Stomach (tissue), 9 donors: ENCODE data around the gene RFTN1. TPM values are rescaled to one million over a fixed set of nuclear protein-coding genes. Genes with fewer than 3 reads are reported as not detected.

Experiments used
- DNase-seq, 2 donors: peaks; one replicate each; pipeline versions ENCODE4 v3.0.0 to v3.0.0-alpha.2; 2013 to 2019
- H3K27ac ChIP-seq, 5 donors: fragments of 200-600 bp in 4 of 5; sonication (generic) in 4 of 5; one replicate each; pipeline ENCODE4 v1.5.1; 2013 to 2019; ENCODE audit warnings: mild to moderate bottlenecking in 1 of 5, moderate library complexity in 1 of 5
- H3K27me3 ChIP-seq, 3 donors: fragments of 200-600 bp; sonication (generic); one replicate each; pipeline ENCODE4 v1.5.1; 2017 to 2019; ENCODE audit warnings: mixed run types in 1 of 3
- H3K36me3 ChIP-seq, 4 donors: fragments of 200-600 bp; sonication (generic); 1 replicate in 3 of 4; 2 replicates in 1 of 4; pipeline ENCODE4 v1.5.1; 2016 to 2019
- H3K4me1 ChIP-seq, 4 donors: fragments of 200-600 bp; sonication (generic); one replicate each; pipeline ENCODE4 v1.5.1; 2016 to 2019
- H3K4me3 ChIP-seq, 4 donors: fragments of 200-600 bp; sonication (generic) in 3 of 4; one replicate each; pipeline ENCODE4 v1.5.1; 2016 to 2019; ENCODE audit warnings: mild to moderate bottlenecking in 1 of 4
- H3K9me3 ChIP-seq, 4 donors: fragments of 200-600 bp; sonication (generic); one replicate each; pipeline ENCODE4 v1.5.1; 2016 to 2019
- CTCF ChIP-seq, 7 experiments: fragments of 450-650 bp in 4 of 7; fragments of 200-600 bp in 3 of 7; sonication (generic) in 3 of 7; IDR thresholded peaks; one replicate each; pipeline ENCODE4 v1.5.1; 2016 to 2019; ENCODE audit warnings: antibody characterized with exemption in 7 of 7, control low read depth in 2 of 7, mild to moderate bottlenecking in 1 of 7
- EP300 ChIP-seq: sonication (generic); formaldehyde crosslinking; IDR thresholded peaks from one replicate; pipeline ENCODE4 v1.6.1; 2017; ENCODE audit warnings: antibody characterized with exemption
- POLR2A ChIP-seq, 4 donors: fragments of 450-650 bp; IDR thresholded peaks; one replicate each; pipeline ENCODE4 v1.6.1; 2016; ENCODE audit warnings: antibody characterized with exemption in 4 of 4, control low read depth in 2 of 4, mild to moderate bottlenecking in 1 of 4, moderate library complexity in 1 of 4
- POLR2AphosphoS5 ChIP-seq, 3 donors: sonication (generic); formaldehyde crosslinking; IDR thresholded peaks; one replicate each; pipeline ENCODE4 v1.6.1; 2016; ENCODE audit warnings: antibody characterized with exemption in 3 of 3
- WGBS, 5 donors: extraction: QIAGEN DNeasy Blood & Tissue Kit in 3 of 5; methylation state at CpG; one replicate each; pipeline versions ENCODE4 v1.1.5 to v1.1.7; 2013 to 2018; 5-methylcytosine and 5-hydroxymethylcytosine counted together
- intact Hi-C: fragments of 100-400 bp; cut with DNase I; formaldehyde crosslinking; loops from one replicate; pipeline ENCODE4 v1.15.1; 2023; ENCODE audit warnings: low total_unique reads
- polyA plus RNA-seq, 3 donors: library from polyadenylated mRNA; stranded (reverse); fragments of 200-250 nt; gene quantifications; one replicate each; pipeline ENCODE4 v1.2.3, GENCODE V29; 2013
- total RNA-seq, 5 donors: library from RNA; depleted of rRNA; stranded (reverse); fragments of >200 nt; gene quantifications; one replicate each; pipeline versions ENCODE4 v1.1.0 to v1.2.3, GENCODE V29; 2014 to 2016
- donor health status: healthy with polysubstance abuse.
- donor health status: Bipolar disorder and iron deficiency.
- donor health status: healthy.

Gene RFTN1
- total and polyA plus RNA-seq, 8 donors = 4.6 to 103 (median 18.9) TPM

GRCh38 chr3:16419640-16420241, 93.8 kb downstream of the RFTN1 start:
- no peak for DNase-seq
- Histone ChIP-seq H3K4me3 (no peak overlapping the region), H3K36me3 (no peaks in the 10 kb centered on the region), H3K9me3 (no peaks in the 10 kb centered on the region), H3K27me3 (no peaks in the 10 kb centered on the region), H3K4me1 (peaks cover 0 to 8% (median 0%) of the 10 kb centered on the region in 4 donors), H3K27ac (no peak overlapping the region)
- intact Hi-C loops = no loop called here
- WGBS, 5 donors = 46 to 62% (median 57%) methylated on average over 5 of the region's 5 CpGs
- TF ChIP-seq POLR2A (IDR thresholded peaks at IDR 0.05) = no peak
- TF ChIP-seq EP300 = no peak
- TF ChIP-seq POLR2AphosphoS5 (IDR thresholded peaks at IDR 0.05) = no peak
- TF ChIP-seq CTCF (IDR thresholded peaks at IDR 0.05) = no peak

DNA sequence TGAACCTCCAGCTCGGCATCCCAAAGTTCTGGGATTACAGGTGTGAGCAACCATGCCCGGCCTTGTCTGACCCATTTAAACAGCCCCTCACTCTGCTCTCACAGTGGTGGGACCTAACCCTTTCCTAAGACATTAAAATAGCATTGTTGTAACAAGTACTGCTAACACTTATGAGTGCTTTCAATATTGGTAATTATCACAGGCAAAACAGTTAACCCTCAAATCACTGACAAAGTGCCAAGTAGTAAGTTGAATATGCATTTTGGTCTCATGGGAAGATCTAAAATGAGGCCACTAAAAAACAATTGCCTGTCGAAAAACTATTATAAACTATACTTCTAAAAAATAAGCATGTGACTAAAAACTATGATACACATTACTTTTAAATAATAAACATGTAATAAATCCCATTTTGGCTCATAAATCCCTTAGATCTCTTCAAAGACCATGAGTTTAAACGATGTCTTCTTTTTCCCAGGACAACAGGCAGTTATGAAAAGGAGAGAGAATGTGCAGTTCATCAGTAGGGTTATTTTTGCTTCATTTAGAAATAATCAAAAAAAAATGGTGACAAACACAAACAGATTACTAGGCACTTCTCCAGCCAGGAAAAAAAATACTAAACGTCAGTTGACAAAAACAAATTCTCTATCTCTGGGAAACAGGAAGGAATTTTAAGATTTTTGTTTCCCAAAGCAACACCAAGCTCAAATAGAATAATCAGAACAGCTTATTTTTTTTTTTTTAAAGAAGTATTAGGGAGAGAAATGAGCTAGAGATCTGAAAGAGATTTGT, 95.4 kb downstream of the RFTN1 start:
- Histone ChIP-seq H3K4me1 (peaks cover 0 to 8% (median 0%) of the 10 kb centered on the region in 4 donors), H3K36me3 (no peaks in the 10 kb centered on the region), H3K9me3 (no peaks in the 10 kb centered on the region), H3K27me3 (no peaks in the 10 kb centered on the region), H3K27ac (no peak overlapping the region), H3K4me3 (no peak overlapping the region)
- intact Hi-C loops = no loop called here
- no peak for DNase-seq
- 61 to 72% (median 68%) methylated on average over 5 of the region's 5 CpGs for WGBS, 5 donors
- TF ChIP-seq CTCF (IDR thresholded peaks at IDR 0.05) (no peak), POLR2A (IDR thresholded peaks at IDR 0.05) (no peak), POLR2AphosphoS5 (IDR thresholded peaks at IDR 0.05) (no peak), EP300 (no peak)

DNA sequence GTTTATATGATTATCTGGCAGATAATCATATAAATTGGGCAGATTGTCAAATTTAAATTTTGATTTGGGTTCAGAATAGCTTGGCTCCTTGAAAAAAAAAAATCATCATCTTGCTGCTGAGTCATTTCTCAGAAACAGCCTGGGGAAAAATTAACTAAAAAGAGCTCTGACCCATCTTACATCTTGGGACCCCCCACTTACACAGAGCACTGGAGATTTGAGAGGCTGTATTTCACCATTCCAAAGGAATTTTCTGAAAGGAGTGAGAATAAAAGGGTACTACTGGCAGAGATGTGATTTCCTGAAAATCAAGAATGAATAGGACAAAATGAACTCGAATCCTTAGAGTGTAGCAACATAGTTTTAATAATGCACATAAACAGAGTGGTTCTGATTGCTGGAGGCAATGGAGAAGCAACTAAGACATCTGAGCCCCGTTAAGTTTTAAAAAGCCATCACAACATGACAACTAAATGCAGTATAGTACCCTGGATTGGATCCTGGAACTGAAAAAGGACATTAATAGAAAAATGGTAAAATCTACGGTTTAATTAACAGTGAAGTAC, 97.5 kb downstream of the RFTN1 start:
- Histone ChIP-seq H3K36me3 (no peaks in the 10 kb centered on the region), H3K27ac (no peak overlapping the region), H3K27me3 (no peaks in the 10 kb centered on the region), H3K9me3 (no peaks in the 10 kb centered on the region), H3K4me3 (no peak overlapping the region), H3K4me1 (peaks cover 0 to 8% (median 0%) of the 10 kb centered on the region in 4 donors)
- no peak for DNase-seq
- TF ChIP-seq CTCF (IDR thresholded peaks at IDR 0.05) (no peak), POLR2A (IDR thresholded peaks at IDR 0.05) (no peak), POLR2AphosphoS5 (IDR thresholded peaks at IDR 0.05) (no peak), EP300 (no peak)
- intact Hi-C loops = no loop called here
- 74 to 92% (median 79%) methylated on average over 3 of the region's 3 CpGs for WGBS, 5 donors

GRCh38 chr3:16413321-16413720, 100.2 kb downstream of the RFTN1 start:
- Histone ChIP-seq H3K27ac (no peak overlapping the region), H3K36me3 (peaks cover 0 to 10% (median 7%) of the 10 kb centered on the region in 4 donors), H3K4me3 (no peak overlapping the region), H3K9me3 (no peaks in the 10 kb centered on the region), H3K4me1 (no peaks in the 10 kb centered on the region), H3K27me3 (no peaks in the 10 kb centered on the region)
- WGBS, 5 donors = 88 to 96% (median 93%) methylated on average over 2 of the region's 2 CpGs
- intact Hi-C loops = no loop called here
- DNase-seq = no peak
- no peak for TF ChIP-seq EP300
- no peak for TF ChIP-seq POLR2AphosphoS5 (IDR thresholded peaks at IDR 0.05)
- no peak for TF ChIP-seq CTCF (IDR thresholded peaks at IDR 0.05)
- TF ChIP-seq POLR2A (IDR thresholded peaks at IDR 0.05) = no peak
